ENCODE data around the gene SLC35B2.

Gene SLC35B2

GRCh38 chr6:44265007-44265721 lies 7.8 kb upstream of the SLC35B2 start, which contains the start of gene NFKBIE:
NFKBIE (minus strand) TSS chr6:44265551; CDS start chr6:44265346, 205 bp downstream.
- Histone ChIP-seq H3K4me1 (ENCODE audit: control insufficient read depth, insufficient read depth, low read length) (peaks cover 4% of the 10 kb centered on the region; the same call in 1 of the 2 replicates), H3K27ac (ENCODE audit: extremely low read depth, low read depth, low read length) (peak within 1 kb of the TSS; percentile 76; the same call in 1 of the 2 replicates), H3K9me3 (ENCODE audit: control insufficient read depth, insufficient read depth, low read depth, low read length) (no peaks in the 10 kb centered on the region), H3K36me3 (ENCODE audit: control insufficient read depth in 2 of 2, insufficient read depth in 1 of 2, low read length in 2 of 2) (peaks cover 0 to 16% of the 10 kb centered on the region in 2 experiments; a peak in 1 of 3 replicates), H3K4me3 (ENCODE audit: low read depth, low read length) (peak within 1 kb of the TSS; percentile 62)
- ChIA-PET POLR2A (interaction anchor here (0.6 to 2.2 kb wide), 3 partner anchors 18 to 555 kb away, joined by 3 to 15 read pairs (median 5); partner anchors contain the start of gene HSP90AB1), CTCF (interaction anchor here (0.7 to 7.2 kb wide), 10 partner anchors 9 to 79 kb away, joined by 3 to 208 read pairs (median 35); partner anchors contain the start of genes AARS2, SLC35B2 and SPATS1)
- TF ChIP-seq ZSCAN30 (tag by site-specific recombination; IDR thresholded peaks at IDR 0.05) (peak; percentile 71), ZBTB8A (tag by site-specific recombination; IDR thresholded peaks at IDR 0.05) (no peak), ELK4 (IDR thresholded peaks at IDR 0.05; ENCODE audit: borderline replicate concordance, low read depth, low read length) (no peak; the same call in 1 of the 2 replicates), PRDM1 (tag by site-specific recombination; IDR thresholded peaks at IDR 0.05) (no peak), ZNF488 (tag by site-specific recombination; IDR thresholded peaks at IDR 0.05) (no peak), ZNF24 (tag by site-specific recombination; IDR thresholded peaks at IDR 0.05) (no peak), ZNF654 (tag by site-specific recombination; IDR thresholded peaks at IDR 0.05; ENCODE audit: low read depth) (peak; percentile 30; the same call in 1 of the 2 replicates), ZNF530 (tag by site-specific recombination; IDR thresholded peaks at IDR 0.05; ENCODE audit: low read depth) (no peak), ZNF692 (tag by site-specific recombination; IDR thresholded peaks at IDR 0.05) (peak; percentile 44; the same call in 1 of the 2 replicates), ZNF26 (tag by site-specific recombination; IDR thresholded peaks at IDR 0.05) (no peak), PBX3 (CRISPR knock-in tag; IDR thresholded peaks at IDR 0.05) (no peak), ZBTB26 (tag by site-specific recombination; optimal IDR thresholded peaks at IDR 0.05) (peak; percentile 62), INSM2 (tag by site-specific recombination; IDR thresholded peaks at IDR 0.05) (no peak), YY2 (tag by site-specific recombination; IDR thresholded peaks at IDR 0.05) (no peak), ZNF148 (tag by site-specific recombination; IDR thresholded peaks at IDR 0.05; ENCODE audit: borderline replicate concordance) (no peak), ZNF391 (tag by site-specific recombination; IDR thresholded peaks at IDR 0.05; ENCODE audit: borderline replicate concordance, low read depth) (no peak), ZNF140 (tag by site-specific recombination; IDR thresholded peaks at IDR 0.05) (no peak), ZNF341 (tag by site-specific recombination; IDR thresholded peaks at IDR 0.05; ENCODE audit: low read depth) (no peak), ZNF791 (tag by site-specific recombination; IDR thresholded peaks at IDR 0.05) (no peak), ZNF610 (tag by site-specific recombination; IDR thresholded peaks at IDR 0.05; ENCODE audit: borderline replicate concordance) (no peak), ZNF214 (tag by site-specific recombination; IDR thresholded peaks at IDR 0.05; ENCODE audit: borderline replicate concordance) (no peak)

All from HEK293 (cell line).